Measurements from ENCODE around the gene NEMP1. TPM values are rescaled to one million over a fixed set of nuclear protein-coding genes. Genes with fewer than 3 reads are reported as not detected.
"Not testable (repeated sequence)": the region's sequence is repeated elsewhere in the genome, so short reads cannot be mapped to it uniquely, and the experiment has no call there.

The NEMP1 gene
- total RNA-seq, 1 donor, result 6.5 TPM

DNA sequence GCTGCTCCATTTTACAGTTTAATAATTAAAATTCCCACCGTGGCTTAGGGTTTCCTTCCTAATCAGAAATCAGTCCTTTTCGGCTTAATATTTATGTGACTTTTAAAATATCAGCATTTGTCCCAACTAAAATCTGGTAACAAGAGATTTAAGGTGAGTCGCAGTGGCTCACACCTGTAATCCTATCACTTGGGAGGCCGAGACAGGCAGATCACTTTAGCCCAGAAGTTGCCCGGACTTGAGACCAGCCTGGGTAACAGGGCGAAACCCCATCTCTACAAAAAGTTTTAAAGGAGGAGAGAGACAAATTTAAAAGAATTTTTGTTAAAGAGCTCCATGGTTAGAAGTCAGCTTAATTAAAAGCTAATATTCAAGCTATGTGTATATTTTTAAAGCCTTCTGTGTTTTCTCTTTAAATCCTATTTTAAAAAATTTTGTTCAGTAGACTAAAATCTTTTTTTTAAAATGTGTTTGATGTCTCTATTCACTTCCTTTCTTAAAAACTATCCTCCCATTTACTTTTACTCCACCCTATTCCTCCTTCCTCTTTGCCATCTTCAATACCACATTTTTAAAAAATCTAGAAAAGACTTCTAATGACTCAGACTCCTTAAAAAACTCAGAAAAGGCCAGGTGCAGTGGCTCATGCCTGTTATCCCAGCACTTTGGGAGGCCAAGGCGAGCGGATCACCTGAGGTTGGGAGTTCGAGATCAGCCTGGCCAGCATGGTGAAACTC lies 58.4 kb downstream of the NEMP1 start:
- Histone ChIP-seq H3K4me2 (ENCODE audit: insufficient read depth, low read length) (no peak overlapping the region), H3K9me3 (ENCODE audit: low read depth, low read length) (no peaks in the 10 kb centered on the region), H3K79me2 (ENCODE audit: insufficient read depth, low read length) (no peaks in the 10 kb centered on the region), H4K20me1 (ENCODE audit: insufficient read depth, low read length) (no peaks in the 10 kb centered on the region), H3K4me1 (ENCODE audit: insufficient read depth, low read length) (no peaks in the 10 kb centered on the region), H3K36me3 (ENCODE audit: insufficient read depth, low read length) (no peaks in the 10 kb centered on the region), H3K27ac (ENCODE audit: low read depth, low read length) (no peak overlapping the region), H3K27me3 (ENCODE audit: insufficient read depth, low read length) (peaks cover 17% of the 10 kb centered on the region), H3K4me3 (ENCODE audit: insufficient read depth, low read length) (no peak overlapping the region), H2AFZ (ENCODE audit: low read length) (no peak overlapping the region)
- TF ChIP-seq, protein P1, sequence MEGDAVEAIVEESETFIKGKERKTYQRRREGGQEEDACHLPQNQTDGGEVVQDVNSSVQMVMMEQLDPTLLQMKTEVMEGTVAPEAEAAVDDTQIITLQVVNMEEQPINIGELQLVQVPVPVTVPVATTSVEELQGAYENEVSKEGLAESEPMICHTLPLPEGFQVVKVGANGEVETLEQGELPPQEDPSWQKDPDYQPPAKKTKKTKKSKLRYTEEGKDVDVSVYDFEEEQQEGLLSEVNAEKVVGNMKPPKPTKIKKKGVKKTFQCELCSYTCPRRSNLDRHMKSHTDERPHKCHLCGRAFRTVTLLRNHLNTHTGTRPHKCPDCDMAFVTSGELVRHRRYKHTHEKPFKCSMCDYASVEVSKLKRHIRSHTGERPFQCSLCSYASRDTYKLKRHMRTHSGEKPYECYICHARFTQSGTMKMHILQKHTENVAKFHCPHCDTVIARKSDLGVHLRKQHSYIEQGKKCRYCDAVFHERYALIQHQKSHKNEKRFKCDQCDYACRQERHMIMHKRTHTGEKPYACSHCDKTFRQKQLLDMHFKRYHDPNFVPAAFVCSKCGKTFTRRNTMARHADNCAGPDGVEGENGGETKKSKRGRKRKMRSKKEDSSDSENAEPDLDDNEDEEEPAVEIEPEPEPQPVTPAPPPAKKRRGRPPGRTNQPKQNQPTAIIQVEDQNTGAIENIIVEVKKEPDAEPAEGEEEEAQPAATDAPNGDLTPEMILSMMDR (IDR thresholded peaks at IDR 0.05; ENCODE audit: extremely low read depth, low read depth, low read length), result no peak
- no peak for DNase-seq (ENCODE audit: insufficient read length, low spot score, missing footprints)

DNA sequence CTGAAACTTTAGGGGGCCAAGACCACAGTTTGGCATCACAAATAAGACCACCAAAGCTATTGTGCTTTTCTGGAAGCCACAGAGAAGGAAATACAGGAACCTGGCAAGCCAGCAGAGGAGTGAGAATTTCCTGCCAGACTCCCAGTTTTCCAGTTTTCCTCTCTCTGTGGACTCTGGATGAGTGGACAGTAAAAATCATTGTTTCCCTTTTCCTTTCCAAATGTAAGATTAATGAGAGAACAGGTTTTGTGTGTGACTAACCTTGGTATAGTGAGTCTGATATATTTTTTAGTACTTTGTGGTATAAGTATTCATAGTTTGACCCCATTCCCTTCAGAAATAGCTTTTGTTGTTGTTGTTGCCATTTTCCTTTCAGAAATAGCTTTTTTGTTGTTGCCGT lies 59.7 kb downstream of the NEMP1 start:
- H3K79me2 ChIP-seq (ENCODE audit: insufficient read depth, low read length), result no peaks in the 10 kb centered on the region
- DNase-seq (ENCODE audit: insufficient read length, low spot score, missing footprints), result no peak
- H3K36me3 ChIP-seq (ENCODE audit: insufficient read depth, low read length), result no peaks in the 10 kb centered on the region
- H3K27me3 ChIP-seq (ENCODE audit: insufficient read depth, low read length), result peaks cover 24% of the 10 kb centered on the region
- no peaks in the 10 kb centered on the region for H3K4me1 ChIP-seq (ENCODE audit: insufficient read depth, low read length)
- no peak overlapping the region for H3K4me2 ChIP-seq (ENCODE audit: insufficient read depth, low read length)
- no peak overlapping the region for H3K27ac ChIP-seq (ENCODE audit: low read depth, low read length)
- no peak overlapping the region for H3K4me3 ChIP-seq (ENCODE audit: insufficient read depth, low read length)
- TF ChIP-seq, protein P1 (IDR thresholded peaks at IDR 0.05; ENCODE audit: extremely low read depth, low read depth, low read length), result no peak
- no peaks in the 10 kb centered on the region for H4K20me1 ChIP-seq (ENCODE audit: insufficient read depth, low read length)
- no peaks in the 10 kb centered on the region for H3K9me3 ChIP-seq (ENCODE audit: low read depth, low read length)
- no peak overlapping the region for H2AFZ ChIP-seq (ENCODE audit: low read length)

DNA sequence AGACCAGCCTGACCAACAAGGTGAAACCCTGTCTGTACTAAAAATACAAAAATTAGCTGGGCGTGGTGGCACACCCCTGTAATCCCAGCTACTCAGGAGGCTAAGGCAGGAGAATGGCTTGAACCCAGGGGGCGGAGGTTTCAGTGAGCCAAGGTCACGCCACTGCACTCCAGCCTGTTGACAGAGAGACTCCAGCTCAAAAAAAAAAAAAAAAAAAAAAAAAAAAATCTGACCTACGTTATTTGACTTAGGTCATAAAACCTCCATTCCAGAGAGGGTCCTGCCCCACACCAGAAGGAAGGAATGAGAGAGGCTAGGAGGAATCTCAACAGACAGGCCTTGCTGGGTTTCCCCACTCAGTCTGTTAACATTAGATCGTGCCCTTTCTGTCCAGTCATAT lies 60.2 kb downstream of the NEMP1 start:
- peaks cover 30% of the 10 kb centered on the region for H3K27me3 ChIP-seq (ENCODE audit: insufficient read depth, low read length)
- not testable (repeated sequence) for H2AFZ ChIP-seq (ENCODE audit: low read length); H3K4me2 ChIP-seq (ENCODE audit: insufficient read depth, low read length); H3K79me2 ChIP-seq (ENCODE audit: insufficient read depth, low read length); H4K20me1 ChIP-seq (ENCODE audit: insufficient read depth, low read length); H3K36me3 ChIP-seq (ENCODE audit: insufficient read depth, low read length); H3K4me3 ChIP-seq (ENCODE audit: insufficient read depth, low read length); H3K27ac ChIP-seq (ENCODE audit: low read depth, low read length); DNase-seq (ENCODE audit: insufficient read length, low spot score, missing footprints); H3K4me1 ChIP-seq (ENCODE audit: insufficient read depth, low read length); H3K9me3 ChIP-seq (ENCODE audit: low read depth, low read length)

DNA sequence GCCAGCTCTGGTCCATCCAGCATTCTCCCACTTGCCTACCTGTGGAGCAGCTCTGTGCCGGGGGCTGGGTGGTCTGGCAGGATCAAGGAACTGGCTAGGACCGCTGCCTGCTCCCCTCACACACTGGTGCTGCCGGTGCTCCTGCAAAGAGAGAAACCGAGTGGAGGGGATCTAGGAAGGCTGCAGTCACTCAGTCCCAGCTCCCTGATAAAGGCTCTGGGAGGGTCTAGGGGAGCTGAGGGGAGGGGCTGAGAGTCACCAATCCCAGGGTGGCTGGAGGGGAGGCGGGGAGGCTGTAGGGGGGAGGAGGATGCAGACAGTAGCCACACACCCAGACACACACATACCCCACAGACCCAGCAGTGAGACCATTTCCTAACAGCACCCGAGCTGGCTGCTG lies 62.2 kb downstream of the NEMP1 start, which contains the start of gene TAC3:
TSS of gene TAC3 (minus strand) at position 182 of the 400 bp plus-strand sequence. CDS start 732 bp downstream, outside the sequence.
- Histone ChIP-seq H3K79me2 (ENCODE audit: insufficient read depth, low read length) (no peaks in the 10 kb centered on the region), H3K4me3 (ENCODE audit: insufficient read depth, low read length) (no peak within 1 kb of the TSS), H3K4me2 (ENCODE audit: insufficient read depth, low read length) (no peak within 1 kb of the TSS), H3K27me3 (ENCODE audit: insufficient read depth, low read length) (peaks cover 33% of the 10 kb centered on the region), H2AFZ (ENCODE audit: low read length) (no peak within 1 kb of the TSS), H3K4me1 (ENCODE audit: insufficient read depth, low read length) (peaks cover 5% of the 10 kb centered on the region), H3K9me3 (ENCODE audit: low read depth, low read length) (no peaks in the 10 kb centered on the region), H3K27ac (ENCODE audit: low read depth, low read length) (no peak within 1 kb of the TSS), H3K36me3 (ENCODE audit: insufficient read depth, low read length) (no peaks in the 10 kb centered on the region), H4K20me1 (ENCODE audit: insufficient read depth, low read length) (no peaks in the 10 kb centered on the region)
- no peak for DNase-seq (ENCODE audit: insufficient read length, low spot score, missing footprints)
- TF ChIP-seq, protein P1 (IDR thresholded peaks at IDR 0.05; ENCODE audit: extremely low read depth, low read depth, low read length), result no peak
